IMR-90 (cell line): ENCODE results near the gene PTGES3L.

ENCODE experiments used
- CEBPB ChIP-seq: IDR thresholded peaks from 2 replicates; pipeline ENCODE4 v1.6.1; 2012; ENCODE audit warnings: low read depth, low read length, improper control_type of control experiment
- CHD1 ChIP-seq: IDR thresholded peaks from 2 replicates; pipeline ENCODE4 v1.6.1; 2012; ENCODE audit warnings: low read depth, low read length, improper control_type of control experiment
- FOS ChIP-seq: fragments of 150-350 bp; IDR thresholded peaks from 2 replicates; pipeline ENCODE4 v1.6.1; 2016; ENCODE audit warnings: low read depth, low read length
- MAFK ChIP-seq: IDR thresholded peaks from 2 replicates; pipeline ENCODE4 v1.6.1; 2012; ENCODE audit warnings: low read depth, low read length, improper control_type of control experiment
- MXI1 ChIP-seq: IDR thresholded peaks from 2 replicates; pipeline ENCODE4 v1.6.1; 2012; ENCODE audit warnings: low read depth, mild to moderate bottlenecking, low read length, moderate library complexity, borderline replicate concordance
- POLR2A ChIP-seq: IDR thresholded peaks from 2 replicates; pipeline ENCODE4 v1.6.1; 2012; ENCODE audit warnings: mild to moderate bottlenecking, low read depth, low read length
- RAD21 ChIP-seq: IDR thresholded peaks from 2 replicates; pipeline ENCODE4 v1.6.1; 2012; ENCODE audit warnings: low read length, improper control_type of control experiment
- RCOR1 ChIP-seq: IDR thresholded peaks from 2 replicates; pipeline ENCODE4 v1.6.1; 2012; ENCODE audit warnings: mild to moderate bottlenecking, low read length, improper control_type of control experiment; ENCODE audit not compliant: insufficient replicate concordance
- RFX5 ChIP-seq: IDR thresholded peaks from 2 replicates; pipeline ENCODE4 v1.8.0; 2012; ENCODE audit warnings: low read depth, mild to moderate bottlenecking, low read length, moderate library complexity
- SMC3 ChIP-seq: fragments of 150-350 bp; IDR thresholded peaks from 2 replicates; pipeline ENCODE4 v1.6.1; 2016; ENCODE audit warnings: low read depth, mild to moderate bottlenecking, antibody characterized with exemption, low read length, moderate library complexity
- TF ChIP-seq, protein P1 (sequence below): conservative IDR thresholded peaks from 2 replicates; pipeline ENCODE4 v1.5.1; 2012; ENCODE audit warnings: mild to moderate bottlenecking, low read depth, low read length, improper control_type of control experiment
- TF ChIP-seq, protein P2 (sequence below): fragments of 150-350 bp; IDR thresholded peaks from 2 replicates; pipeline ENCODE4 v1.6.1; 2017; ENCODE audit warnings: mild to moderate bottlenecking, antibody characterized with exemption, low read length, low read depth

DNA sequence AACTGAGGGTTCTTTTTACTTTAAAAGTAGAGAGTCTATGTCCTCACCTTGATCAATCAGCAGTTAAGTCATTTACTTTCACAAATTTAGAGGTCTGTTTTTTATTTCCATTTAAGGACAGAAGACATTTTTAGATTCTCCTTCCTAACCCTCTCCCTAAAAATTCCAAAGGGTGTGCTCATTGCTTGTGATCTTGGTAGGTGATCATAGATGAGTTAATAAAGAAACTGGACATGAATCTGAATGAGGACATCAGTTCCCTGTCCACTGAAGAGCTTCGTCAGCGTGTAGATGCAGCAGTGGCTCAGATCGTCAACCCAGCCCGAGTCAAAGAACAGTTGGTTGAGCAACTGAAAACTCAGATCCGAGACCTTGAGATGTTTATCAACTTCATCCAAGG lies 9.3 kb upstream of the PTGES3L start:
- TF ChIP-seq, protein P1, sequence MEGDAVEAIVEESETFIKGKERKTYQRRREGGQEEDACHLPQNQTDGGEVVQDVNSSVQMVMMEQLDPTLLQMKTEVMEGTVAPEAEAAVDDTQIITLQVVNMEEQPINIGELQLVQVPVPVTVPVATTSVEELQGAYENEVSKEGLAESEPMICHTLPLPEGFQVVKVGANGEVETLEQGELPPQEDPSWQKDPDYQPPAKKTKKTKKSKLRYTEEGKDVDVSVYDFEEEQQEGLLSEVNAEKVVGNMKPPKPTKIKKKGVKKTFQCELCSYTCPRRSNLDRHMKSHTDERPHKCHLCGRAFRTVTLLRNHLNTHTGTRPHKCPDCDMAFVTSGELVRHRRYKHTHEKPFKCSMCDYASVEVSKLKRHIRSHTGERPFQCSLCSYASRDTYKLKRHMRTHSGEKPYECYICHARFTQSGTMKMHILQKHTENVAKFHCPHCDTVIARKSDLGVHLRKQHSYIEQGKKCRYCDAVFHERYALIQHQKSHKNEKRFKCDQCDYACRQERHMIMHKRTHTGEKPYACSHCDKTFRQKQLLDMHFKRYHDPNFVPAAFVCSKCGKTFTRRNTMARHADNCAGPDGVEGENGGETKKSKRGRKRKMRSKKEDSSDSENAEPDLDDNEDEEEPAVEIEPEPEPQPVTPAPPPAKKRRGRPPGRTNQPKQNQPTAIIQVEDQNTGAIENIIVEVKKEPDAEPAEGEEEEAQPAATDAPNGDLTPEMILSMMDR: no peak
- TF ChIP-seq RFX5: no peak
- TF ChIP-seq POLR2A: no peak
- TF ChIP-seq RCOR1: no peak
- TF ChIP-seq, protein P2, sequence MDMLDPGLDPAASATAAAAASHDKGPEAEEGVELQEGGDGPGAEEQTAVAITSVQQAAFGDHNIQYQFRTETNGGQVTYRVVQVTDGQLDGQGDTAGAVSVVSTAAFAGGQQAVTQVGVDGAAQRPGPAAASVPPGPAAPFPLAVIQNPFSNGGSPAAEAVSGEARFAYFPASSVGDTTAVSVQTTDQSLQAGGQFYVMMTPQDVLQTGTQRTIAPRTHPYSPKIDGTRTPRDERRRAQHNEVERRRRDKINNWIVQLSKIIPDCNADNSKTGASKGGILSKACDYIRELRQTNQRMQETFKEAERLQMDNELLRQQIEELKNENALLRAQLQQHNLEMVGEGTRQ: no peak
- TF ChIP-seq MAFK: no peak
- no peak for TF ChIP-seq CEBPB
- no peak for TF ChIP-seq RAD21
- TF ChIP-seq MXI1: no peak
- no peak for TF ChIP-seq FOS
- no peak for TF ChIP-seq SMC3
- TF ChIP-seq CHD1: no peak
